Measurements from ENCODE around the gene PRSS8.
"Not testable (repeated sequence)": the region's sequence is repeated elsewhere in the genome, so short reads cannot be mapped to it uniquely, and the experiment has no call there.

The PRSS8 gene

DNA sequence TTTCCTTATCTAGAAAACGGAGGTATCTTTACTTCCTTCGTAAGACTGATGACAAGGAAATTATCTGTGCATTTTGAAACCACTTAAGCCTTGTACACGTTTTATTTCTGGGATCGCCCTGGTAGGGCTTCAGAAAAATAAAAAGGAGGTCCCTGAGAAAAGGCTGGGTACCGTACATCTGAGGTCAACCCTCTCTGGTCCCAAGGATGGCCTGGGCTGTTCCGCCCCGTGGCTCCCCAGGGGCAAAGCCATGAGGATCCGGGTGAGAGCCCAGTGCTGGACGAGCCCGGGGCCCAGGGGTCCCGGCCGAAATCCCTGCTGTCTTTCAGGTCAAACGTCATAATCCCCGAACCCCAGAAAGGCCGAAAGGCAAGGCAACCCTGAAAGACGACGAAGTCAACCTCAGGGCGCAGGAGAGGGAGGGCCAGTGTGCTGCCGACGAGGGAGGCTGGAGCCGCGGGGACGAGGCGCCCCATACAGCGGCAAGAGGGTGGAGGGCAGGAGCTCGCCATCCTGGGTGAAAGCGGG is 43.8 kb upstream of the PRSS8 start:
- Histone ChIP-seq H3K4me3 (ENCODE audit: low read length, poor library complexity, severe bottlenecking) (peak overlapping the region; percentile 98), H3K4me2 (ENCODE audit: low read depth, low read length, poor library complexity, severe bottlenecking) (peak overlapping the region; percentile 75), H3K79me2 (ENCODE audit: insufficient read depth, low read length) (peaks cover 56% of the 10 kb centered on the region), H3F3A (ENCODE audit: low read depth) (no peaks in the 10 kb centered on the region; the same call in 1 of the 2 replicates), H3K27me3 (ENCODE audit: insufficient read depth, low read length, poor library complexity, severe bottlenecking) (peaks cover 14% of the 10 kb centered on the region), H4K20me1 (ENCODE audit: insufficient read depth, low read length, poor library complexity, severe bottlenecking) (peaks cover 47% of the 10 kb centered on the region), H3K9ac (ENCODE audit: low read depth, low read length, poor library complexity, severe bottlenecking) (peak overlapping the region; percentile 98), H2AFZ (ENCODE audit: low read length) (peak overlapping the region; percentile 86), H3K4me1 (ENCODE audit: insufficient read depth, low read length, poor library complexity, severe bottlenecking) (peaks cover 35% of the 10 kb centered on the region), H3K36me3 (ENCODE audit: insufficient read depth, low read length) (peaks cover 30% of the 10 kb centered on the region), H3K9me2 (replicated peaks; ENCODE audit: low read depth, low read length) (no peaks in the 10 kb centered on the region), H3K9me3 (ENCODE audit: insufficient read depth, low read depth, low read length) (no peaks in the 10 kb centered on the region)
- no peak for TF ChIP-seq EZH2phosphoT487 (IDR thresholded peaks at IDR 0.05; ENCODE audit: borderline replicate concordance)
- TF ChIP-seq, protein P1, sequence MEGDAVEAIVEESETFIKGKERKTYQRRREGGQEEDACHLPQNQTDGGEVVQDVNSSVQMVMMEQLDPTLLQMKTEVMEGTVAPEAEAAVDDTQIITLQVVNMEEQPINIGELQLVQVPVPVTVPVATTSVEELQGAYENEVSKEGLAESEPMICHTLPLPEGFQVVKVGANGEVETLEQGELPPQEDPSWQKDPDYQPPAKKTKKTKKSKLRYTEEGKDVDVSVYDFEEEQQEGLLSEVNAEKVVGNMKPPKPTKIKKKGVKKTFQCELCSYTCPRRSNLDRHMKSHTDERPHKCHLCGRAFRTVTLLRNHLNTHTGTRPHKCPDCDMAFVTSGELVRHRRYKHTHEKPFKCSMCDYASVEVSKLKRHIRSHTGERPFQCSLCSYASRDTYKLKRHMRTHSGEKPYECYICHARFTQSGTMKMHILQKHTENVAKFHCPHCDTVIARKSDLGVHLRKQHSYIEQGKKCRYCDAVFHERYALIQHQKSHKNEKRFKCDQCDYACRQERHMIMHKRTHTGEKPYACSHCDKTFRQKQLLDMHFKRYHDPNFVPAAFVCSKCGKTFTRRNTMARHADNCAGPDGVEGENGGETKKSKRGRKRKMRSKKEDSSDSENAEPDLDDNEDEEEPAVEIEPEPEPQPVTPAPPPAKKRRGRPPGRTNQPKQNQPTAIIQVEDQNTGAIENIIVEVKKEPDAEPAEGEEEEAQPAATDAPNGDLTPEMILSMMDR (conservative IDR thresholded peaks at IDR 0.05; ENCODE audit: low read length), result no peak

DNA sequence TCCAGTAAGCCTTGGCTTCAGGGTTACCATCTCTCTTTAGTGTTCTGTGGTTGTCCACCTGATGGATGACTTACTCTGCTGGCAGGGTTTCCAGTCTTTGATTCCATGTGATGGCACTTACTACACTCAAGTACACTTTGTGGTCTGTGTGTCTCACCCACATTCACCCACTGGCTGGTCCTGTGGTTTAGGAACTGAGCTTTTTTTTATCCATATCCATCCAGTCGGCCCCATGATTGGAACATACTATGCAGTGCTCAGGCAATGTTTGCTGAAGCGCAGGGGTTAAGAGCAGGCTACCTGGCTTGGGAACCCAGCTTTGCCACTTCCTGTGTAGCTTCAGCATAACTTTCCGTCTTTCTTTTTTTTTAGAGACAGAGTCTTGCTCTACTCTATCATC is 41.6 kb upstream of the PRSS8 start:
- H2AFZ ChIP-seq (ENCODE audit: low read length), result peak overlapping the region; percentile 71
- H3K79me2 ChIP-seq (ENCODE audit: insufficient read depth, low read length), result peaks cover 35% of the 10 kb centered on the region
- no peaks in the 10 kb centered on the region for H3K9me2 ChIP-seq (replicated peaks; ENCODE audit: low read depth, low read length)
- peaks cover 9% of the 10 kb centered on the region for H3K36me3 ChIP-seq (ENCODE audit: insufficient read depth, low read length)
- H3F3A ChIP-seq (ENCODE audit: low read depth), result no peaks in the 10 kb centered on the region; the same call in 1 of the 2 replicates
- peak overlapping the region; percentile 72 for H3K4me2 ChIP-seq (ENCODE audit: low read depth, low read length, poor library complexity, severe bottlenecking)
- peaks cover 14% of the 10 kb centered on the region for H3K27me3 ChIP-seq (ENCODE audit: insufficient read depth, low read length, poor library complexity, severe bottlenecking)
- H3K9me3 ChIP-seq (ENCODE audit: insufficient read depth, low read depth, low read length), result no peaks in the 10 kb centered on the region
- peak overlapping the region; percentile 49 for H3K4me3 ChIP-seq (ENCODE audit: low read length, poor library complexity, severe bottlenecking)
- H4K20me1 ChIP-seq (ENCODE audit: insufficient read depth, low read length, poor library complexity, severe bottlenecking), result peaks cover 25% of the 10 kb centered on the region
- H3K4me1 ChIP-seq (ENCODE audit: insufficient read depth, low read length, poor library complexity, severe bottlenecking), result peaks cover 21% of the 10 kb centered on the region
- TF ChIP-seq EZH2phosphoT487 (IDR thresholded peaks at IDR 0.05; ENCODE audit: borderline replicate concordance), result no peak
- TF ChIP-seq, protein P1 (conservative IDR thresholded peaks at IDR 0.05; ENCODE audit: low read length), result no peak
- H3K9ac ChIP-seq (ENCODE audit: low read depth, low read length, poor library complexity, severe bottlenecking), result peak overlapping the region; percentile 27

GRCh38 chr16:31170048-31170447 is 34.5 kb upstream of the PRSS8 start:
- H3K79me2 ChIP-seq (ENCODE audit: insufficient read depth, low read length); H4K20me1 ChIP-seq (ENCODE audit: insufficient read depth, low read length, poor library complexity, severe bottlenecking); H3K27me3 ChIP-seq (ENCODE audit: insufficient read depth, low read length, poor library complexity, severe bottlenecking); H3K9me3 ChIP-seq (ENCODE audit: insufficient read depth, low read depth, low read length); H3K4me3 ChIP-seq (ENCODE audit: low read length, poor library complexity, severe bottlenecking); H3F3A ChIP-seq (ENCODE audit: low read depth); H3K4me1 ChIP-seq (ENCODE audit: insufficient read depth, low read length, poor library complexity, severe bottlenecking); H3K9me2 ChIP-seq (replicated peaks; ENCODE audit: low read depth, low read length); H3K36me3 ChIP-seq (ENCODE audit: insufficient read depth, low read length); H3K4me2 ChIP-seq (ENCODE audit: low read depth, low read length, poor library complexity, severe bottlenecking); H3K9ac ChIP-seq (ENCODE audit: low read depth, low read length, poor library complexity, severe bottlenecking): not testable (repeated sequence)
- H2AFZ ChIP-seq (ENCODE audit: low read length), result 0 out of 2 replicates have a peak overlapping the region, but pooled peaks have one; percentile 49

GRCh38 chr16:31168848-31169247 is 33.3 kb upstream of the PRSS8 start:
- H3K79me2 ChIP-seq (ENCODE audit: insufficient read depth, low read length), result no peaks in the 10 kb centered on the region
- no peaks in the 10 kb centered on the region for H3F3A ChIP-seq (ENCODE audit: low read depth)
- H3K4me2 ChIP-seq (ENCODE audit: low read depth, low read length, poor library complexity, severe bottlenecking), result no peak overlapping the region
- H3K9me3 ChIP-seq (ENCODE audit: insufficient read depth, low read depth, low read length), result no peaks in the 10 kb centered on the region
- H3K9ac ChIP-seq (ENCODE audit: low read depth, low read length, poor library complexity, severe bottlenecking), result no peak overlapping the region
- TF ChIP-seq, protein P1 (conservative IDR thresholded peaks at IDR 0.05; ENCODE audit: low read length), result no peak
- no peaks in the 10 kb centered on the region for H3K27me3 ChIP-seq (ENCODE audit: insufficient read depth, low read length, poor library complexity, severe bottlenecking)
- no peaks in the 10 kb centered on the region for H4K20me1 ChIP-seq (ENCODE audit: insufficient read depth, low read length, poor library complexity, severe bottlenecking)
- H3K9me2 ChIP-seq (replicated peaks; ENCODE audit: low read depth, low read length), result no peaks in the 10 kb centered on the region
- no peak overlapping the region for H3K4me3 ChIP-seq (ENCODE audit: low read length, poor library complexity, severe bottlenecking)
- H2AFZ ChIP-seq (ENCODE audit: low read length), result no peak overlapping the region
- H3K36me3 ChIP-seq (ENCODE audit: insufficient read depth, low read length), result no peaks in the 10 kb centered on the region
- H3K4me1 ChIP-seq (ENCODE audit: insufficient read depth, low read length, poor library complexity, severe bottlenecking), result peaks cover 3% of the 10 kb centered on the region
